ENCODE results near the gene AGAP1.

DNA sequence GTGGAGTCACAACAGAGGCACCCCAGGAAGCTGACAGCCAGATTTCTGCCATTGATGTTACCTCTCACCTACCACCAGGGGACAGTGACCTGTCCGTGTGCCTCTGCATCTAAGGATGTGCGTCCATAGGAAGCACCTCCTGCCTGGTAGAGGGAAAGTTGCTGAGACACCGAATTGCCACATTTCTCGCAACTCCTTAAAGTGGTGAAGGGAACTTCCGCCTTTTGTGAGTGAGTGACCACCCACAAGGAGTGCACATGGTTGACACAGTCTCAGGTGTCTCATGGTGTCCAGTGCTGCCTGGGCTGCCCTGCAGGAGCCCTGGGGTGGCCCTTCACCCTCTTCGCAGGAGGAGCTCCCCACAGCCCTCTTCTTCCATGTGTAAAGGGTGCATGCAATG is 472.6 kb downstream of the AGAP1 start:
- TF ChIP-seq POLR2A (IDR thresholded peaks at IDR 0.05) (no peak), POLR2AphosphoS5 (IDR thresholded peaks at IDR 0.05; ENCODE audit: insufficient read depth in 1 of 2, low read depth in 1 of 2) (no peak)
- TF ChIP-seq, protein P1, sequence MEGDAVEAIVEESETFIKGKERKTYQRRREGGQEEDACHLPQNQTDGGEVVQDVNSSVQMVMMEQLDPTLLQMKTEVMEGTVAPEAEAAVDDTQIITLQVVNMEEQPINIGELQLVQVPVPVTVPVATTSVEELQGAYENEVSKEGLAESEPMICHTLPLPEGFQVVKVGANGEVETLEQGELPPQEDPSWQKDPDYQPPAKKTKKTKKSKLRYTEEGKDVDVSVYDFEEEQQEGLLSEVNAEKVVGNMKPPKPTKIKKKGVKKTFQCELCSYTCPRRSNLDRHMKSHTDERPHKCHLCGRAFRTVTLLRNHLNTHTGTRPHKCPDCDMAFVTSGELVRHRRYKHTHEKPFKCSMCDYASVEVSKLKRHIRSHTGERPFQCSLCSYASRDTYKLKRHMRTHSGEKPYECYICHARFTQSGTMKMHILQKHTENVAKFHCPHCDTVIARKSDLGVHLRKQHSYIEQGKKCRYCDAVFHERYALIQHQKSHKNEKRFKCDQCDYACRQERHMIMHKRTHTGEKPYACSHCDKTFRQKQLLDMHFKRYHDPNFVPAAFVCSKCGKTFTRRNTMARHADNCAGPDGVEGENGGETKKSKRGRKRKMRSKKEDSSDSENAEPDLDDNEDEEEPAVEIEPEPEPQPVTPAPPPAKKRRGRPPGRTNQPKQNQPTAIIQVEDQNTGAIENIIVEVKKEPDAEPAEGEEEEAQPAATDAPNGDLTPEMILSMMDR (IDR thresholded peaks at IDR 0.05) = no peak

Data from vagina (tissue), 2 donors.